Neural progenitor cell (in vitro differentiated cells): ENCODE results near the gene FER1L5.

Experiments
- EZH2phosphoT487 ChIP-seq: fragments of 200-600 bp; sonication (generic); IDR thresholded peaks from 2 replicates; pipeline ENCODE4 v1.6.1; 2017; ENCODE audit warnings: antibody characterized with exemption
- TF ChIP-seq, protein P1 (sequence below): fragments of 200-600 bp; sonication (generic); IDR thresholded peaks from 2 replicates; pipeline ENCODE4 v1.5.1; 2017; ENCODE audit warnings: antibody characterized with exemption, mild to moderate bottlenecking

DNA sequence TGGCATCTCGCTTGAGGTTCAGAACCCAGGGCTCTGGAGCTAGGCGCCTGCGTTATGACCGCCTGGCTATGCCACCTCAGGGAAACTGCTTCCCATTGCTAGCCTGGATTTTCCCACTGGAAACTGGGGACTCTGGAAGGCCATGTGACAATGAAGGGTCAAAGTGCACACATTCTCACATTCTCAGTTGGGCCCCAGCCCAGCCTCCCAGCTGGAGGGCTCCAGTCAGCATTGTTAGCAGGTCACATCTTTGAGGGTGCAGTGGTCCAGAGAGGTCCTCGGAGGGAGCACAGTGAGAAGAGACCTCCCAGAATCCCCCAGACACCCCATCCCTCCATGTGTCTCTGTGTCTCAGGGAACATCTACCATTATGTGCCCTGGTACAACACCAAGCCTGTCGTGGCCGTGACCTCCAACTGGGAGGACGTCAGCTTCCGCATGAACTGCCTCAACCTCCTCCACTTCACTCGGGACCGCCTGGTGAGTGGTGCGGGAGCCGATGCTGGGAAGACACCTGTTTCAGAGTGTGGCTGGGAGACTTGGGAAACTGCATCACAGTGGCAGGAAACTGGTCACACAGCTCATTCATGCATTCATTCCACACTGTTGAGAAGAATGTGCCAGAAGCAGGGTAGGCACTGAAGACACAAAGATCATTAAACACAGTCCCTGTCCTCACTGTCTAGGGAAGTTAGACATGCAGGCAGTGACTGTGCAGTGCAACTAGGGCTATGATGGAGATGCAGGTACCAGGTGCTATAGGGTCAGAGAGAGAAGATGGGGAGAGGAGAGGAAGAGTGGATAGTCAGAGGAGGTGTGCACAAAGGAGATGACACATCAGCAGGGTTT lies 41.6 kb downstream of the FER1L5 start:
- TF ChIP-seq EZH2phosphoT487 = no peak
- TF ChIP-seq, protein P1, sequence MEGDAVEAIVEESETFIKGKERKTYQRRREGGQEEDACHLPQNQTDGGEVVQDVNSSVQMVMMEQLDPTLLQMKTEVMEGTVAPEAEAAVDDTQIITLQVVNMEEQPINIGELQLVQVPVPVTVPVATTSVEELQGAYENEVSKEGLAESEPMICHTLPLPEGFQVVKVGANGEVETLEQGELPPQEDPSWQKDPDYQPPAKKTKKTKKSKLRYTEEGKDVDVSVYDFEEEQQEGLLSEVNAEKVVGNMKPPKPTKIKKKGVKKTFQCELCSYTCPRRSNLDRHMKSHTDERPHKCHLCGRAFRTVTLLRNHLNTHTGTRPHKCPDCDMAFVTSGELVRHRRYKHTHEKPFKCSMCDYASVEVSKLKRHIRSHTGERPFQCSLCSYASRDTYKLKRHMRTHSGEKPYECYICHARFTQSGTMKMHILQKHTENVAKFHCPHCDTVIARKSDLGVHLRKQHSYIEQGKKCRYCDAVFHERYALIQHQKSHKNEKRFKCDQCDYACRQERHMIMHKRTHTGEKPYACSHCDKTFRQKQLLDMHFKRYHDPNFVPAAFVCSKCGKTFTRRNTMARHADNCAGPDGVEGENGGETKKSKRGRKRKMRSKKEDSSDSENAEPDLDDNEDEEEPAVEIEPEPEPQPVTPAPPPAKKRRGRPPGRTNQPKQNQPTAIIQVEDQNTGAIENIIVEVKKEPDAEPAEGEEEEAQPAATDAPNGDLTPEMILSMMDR = no peak
